CD4-positive, alpha-beta memory T cell (primary cell): Measurements from ENCODE around the gene RCVRN. TPM values are rescaled to one million over a fixed set of nuclear protein-coding genes. Genes with fewer than 3 reads are reported as not detected.

Experiments used
- CTCF ChIA-PET: fragments of 350-600 bp; sonication (Branson Sonifier 250); formaldehyde crosslinking; loops from one replicate; lab custom pipeline; 2021; ENCODE audit warnings: inconsistent platforms; ENCODE audit not compliant: partially characterized antibody; lab: Charles Lee
- POLR2A ChIA-PET: fragments of 350-600 bp; sonication (Branson Sonifier 250); formaldehyde crosslinking; loops from one replicate; lab custom pipeline; 2021; ENCODE audit not compliant: partially characterized antibody; lab: Charles Lee
- DNase-seq, 5 donors: peaks; one replicate each; pipeline versions ENCODE4 v3.0.0 to v3.0.0-alpha.2; 2020 to 2022; ENCODE audit warnings: mixed read lengths in 1 of 5
- H3K27ac ChIP-seq: one replicate; pipeline ENCODE4 v1.7.0; 2013; ENCODE audit warnings: low read depth, low read length
- H3K27me3 ChIP-seq: 2 replicates; pipeline ENCODE4 v1.7.0; 2013; ENCODE audit warnings: mild to moderate bottlenecking, low read length, moderate library complexity; ENCODE audit not compliant: insufficient read depth
- H3K36me3 ChIP-seq: 2 replicates; pipeline ENCODE4 v1.7.0; 2013; ENCODE audit warnings: mild to moderate bottlenecking, low read length, moderate library complexity; ENCODE audit not compliant: insufficient read depth
- H3K4me1 ChIP-seq: 2 replicates; pipeline ENCODE4 v1.7.0; 2013; ENCODE audit warnings: mild to moderate bottlenecking, low read length, moderate library complexity; ENCODE audit not compliant: insufficient read depth
- H3K4me3 ChIP-seq, 2 donors: one replicate each; pipeline ENCODE4 v1.7.0; 2013; ENCODE audit warnings: low read length in 2 of 2, mild to moderate bottlenecking in 1 of 2
- H3K9me3 ChIP-seq, 2 donors: one replicate each; pipeline ENCODE4 v1.7.0; 2013; ENCODE audit warnings: low read length in 2 of 2, control low read depth in 1 of 2; ENCODE audit not compliant: control insufficient read depth in 1 of 2
- H3K27ac Mint-ChIP-seq, 7 donors: one replicate each; pipeline ENCODE4 v1.8.0; 2020 to 2021; ENCODE audit warnings: mixed read lengths in 7 of 7, mild to moderate bottlenecking in 6 of 7, inconsistent platforms in 3 of 7, moderate library complexity in 3 of 7
- H3K27me3 Mint-ChIP-seq, 2 donors: one replicate each; pipeline ENCODE4 v1.8.0; 2020 to 2021; ENCODE audit warnings: mixed read lengths in 2 of 2
- H3K36me3 Mint-ChIP-seq, 2 donors: one replicate each; pipeline ENCODE4 v1.8.0; 2020 to 2021; ENCODE audit warnings: mixed read lengths in 2 of 2, inconsistent platforms in 1 of 2, mild to moderate bottlenecking in 1 of 2
- H3K4me1 Mint-ChIP-seq, 4 donors: one replicate each; pipeline ENCODE4 v1.8.0; 2020 to 2021; ENCODE audit warnings: mixed read lengths in 4 of 4, mild to moderate bottlenecking in 1 of 4
- H3K4me3 Mint-ChIP-seq, 8 donors: one replicate each; pipeline ENCODE4 v1.8.0; 2020 to 2021; ENCODE audit warnings: mixed read lengths in 8 of 8, mild to moderate bottlenecking in 7 of 8, moderate library complexity in 6 of 8, inconsistent platforms in 3 of 8
- H3K9me3 Mint-ChIP-seq, 8 donors: one replicate each; pipeline ENCODE4 v1.8.0; 2020 to 2021; ENCODE audit warnings: mixed read lengths in 8 of 8, mild to moderate bottlenecking in 5 of 8, inconsistent platforms in 3 of 8, moderate library complexity in 1 of 8
- intact Hi-C: fragments of 100-400 bp; cut with micrococcal nuclease; formaldehyde crosslinking; loops from one replicate; pipeline ENCODE4 v1.15.1; 2023
- polyA plus RNA-seq, 2 donors: library from polyadenylated mRNA; unstranded; fragments of 300-500 nt; fragmentation: Illumina TruSeq; gene quantifications; one replicate each; pipeline ENCODE4 v1.2.3, GENCODE V29; 2021
- total RNA-seq, 2 experiments: library from RNA; stranded (reverse); gene quantifications; one replicate each; pipeline ENCODE4 v1.2.3, GENCODE V29; 2021

The RCVRN gene
- total and polyA plus RNA-seq, 4 experiments from 2014 or later = not detected

DNA sequence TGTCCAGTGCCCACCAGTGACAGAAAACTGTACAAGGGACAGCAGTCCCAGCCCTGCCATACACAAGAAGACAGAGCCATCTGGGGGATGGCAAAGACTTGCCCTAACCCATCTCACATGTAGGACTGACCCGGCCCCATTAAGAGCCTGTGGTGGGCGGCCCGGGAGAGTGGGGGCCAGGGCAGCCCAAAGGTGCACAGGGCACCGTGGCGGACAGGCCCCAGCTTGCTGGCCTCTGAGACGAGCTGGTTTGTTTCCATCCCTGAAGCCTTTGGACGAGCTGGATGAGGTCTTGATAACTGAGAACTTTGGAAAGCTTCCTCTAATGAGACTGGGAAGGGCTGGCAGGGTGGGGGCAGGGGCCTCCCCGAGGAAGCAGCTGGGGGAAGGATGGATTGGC lies 11.0 kb upstream of the RCVRN start:
- Histone ChIP-seq H3K27ac (no peak overlapping the region), H3K9me3 (no peaks in the 10 kb centered on the region), H3K4me1 (no peaks in the 10 kb centered on the region), H3K36me3 (no peaks in the 10 kb centered on the region), H3K4me3 (no peak overlapping the region), H3K27me3 (no peaks in the 10 kb centered on the region)
- Mint-ChIP-seq H3K4me3 (no peak overlapping the region), H3K36me3 (no peaks in the 10 kb centered on the region), H3K4me1 (no peaks in the 10 kb centered on the region), H3K27ac (no peak overlapping the region), H3K9me3 (peaks cover 0 to 2% (median 0%) of the 10 kb centered on the region in 8 donors), H3K27me3 (no peaks in the 10 kb centered on the region)
- no peak for DNase-seq
- intact Hi-C loops = no loop called here
- POLR2A ChIA-PET = no interaction called here
- CTCF ChIA-PET = interaction anchor here (1.3 kb wide), 1 partner anchor 8 kb away, joined by 3 read pairs; no protein-coding TSS in a partner anchor

GRCh38 chr17:9913476-9913875 lies 8.4 kb upstream of the RCVRN start:
- Histone ChIP-seq H3K4me3 (no peak overlapping the region), H3K27ac (no peak overlapping the region), H3K27me3 (no peaks in the 10 kb centered on the region), H3K36me3 (no peaks in the 10 kb centered on the region), H3K4me1 (no peaks in the 10 kb centered on the region), H3K9me3 (no peaks in the 10 kb centered on the region)
- Mint-ChIP-seq H3K27me3 (peaks cover 3 to 6% of the 10 kb centered on the region in 2 donors), H3K27ac (no peak overlapping the region), H3K4me3 (no peak overlapping the region), H3K36me3 (no peaks in the 10 kb centered on the region), H3K9me3 (peaks cover 0 to 2% (median 0%) of the 10 kb centered on the region in 8 donors), H3K4me1 (no peaks in the 10 kb centered on the region)
- POLR2A ChIA-PET = no interaction called here
- no peak for DNase-seq
- intact Hi-C loops = no loop called here
- CTCF ChIA-PET = no interaction called here

- CTCF ChIA-PET = no interaction called here
Measured at GRCh38 chr17:9912121-9913099, 7.3 kb upstream of the RCVRN start.

GRCh38 chr17:9911089-9911488 lies 6.0 kb upstream of the RCVRN start:
- Mint-ChIP-seq H3K27me3 (peaks cover 3 to 8% of the 10 kb centered on the region in 2 donors), H3K27ac (no peak overlapping the region), H3K4me1 (no peaks in the 10 kb centered on the region), H3K9me3 (peaks cover 0 to 2% (median 0%) of the 10 kb centered on the region in 8 donors), H3K4me3 (no peak overlapping the region), H3K36me3 (no peaks in the 10 kb centered on the region)
- Histone ChIP-seq H3K4me3 (no peak overlapping the region), H3K36me3 (no peaks in the 10 kb centered on the region), H3K27ac (no peak overlapping the region), H3K27me3 (no peaks in the 10 kb centered on the region), H3K9me3 (no peaks in the 10 kb centered on the region), H3K4me1 (no peaks in the 10 kb centered on the region)
- ChIA-PET CTCF (no interaction called here), POLR2A (no interaction called here)
- intact Hi-C loops = no loop called here
- DNase-seq = no peak

More at GRCh38 chr17:9912121-9913099, 7.3 kb upstream of the RCVRN start:
- intact Hi-C loops = no loop called here
- H3K9me3 Mint-ChIP-seq = peaks cover 0 to 2% (median 0%) of the 10 kb centered on the region in 8 donors
- Histone ChIP-seq H3K27me3 (no peaks in the 10 kb centered on the region), H3K9me3 (no peaks in the 10 kb centered on the region), H3K27ac (no peak overlapping the region), H3K36me3 (no peaks in the 10 kb centered on the region), H3K4me3 (no peak overlapping the region), H3K4me1 (no peaks in the 10 kb centered on the region)
- H3K27me3 Mint-ChIP-seq = peaks cover 3 to 6% of the 10 kb centered on the region in 2 donors
- DNase-seq = no peak
- POLR2A ChIA-PET = no interaction called here
- no peak overlapping the region for H3K4me3 Mint-ChIP-seq
- H3K27ac Mint-ChIP-seq = no peak overlapping the region
- no peaks in the 10 kb centered on the region for H3K36me3 Mint-ChIP-seq
- H3K4me1 Mint-ChIP-seq = no peaks in the 10 kb centered on the region

- Mint-ChIP-seq H3K27me3 (peaks cover 3 to 10% of the 10 kb centered on the region in 2 donors), H3K4me3 (no peak overlapping the region), H3K27ac (no peak overlapping the region), H3K4me1 (no peaks in the 10 kb centered on the region), H3K36me3 (no peaks in the 10 kb centered on the region), H3K9me3 (peaks cover 0 to 3% (median 0%) of the 10 kb centered on the region in 8 donors)
- Histone ChIP-seq H3K4me1 (no peaks in the 10 kb centered on the region), H3K9me3 (no peaks in the 10 kb centered on the region), H3K4me3 (no peak overlapping the region), H3K27me3 (no peaks in the 10 kb centered on the region), H3K36me3 (no peaks in the 10 kb centered on the region), H3K27ac (no peak overlapping the region)
- no peak for DNase-seq
- ChIA-PET CTCF (interaction anchor here (0.7 kb wide), 1 partner anchor 13 kb away, joined by 3 read pairs; no protein-coding TSS in a partner anchor), POLR2A (no interaction called here)
- intact Hi-C loops = no loop called here
Measured at GRCh38 chr17:9908649-9909042, 3.6 kb upstream of the RCVRN start.

- no peaks in the 10 kb centered on the region for H3K36me3 Mint-ChIP-seq
Measured at GRCh38 chr17:9907883-9908648, 3.0 kb upstream of the RCVRN start.

DNA sequence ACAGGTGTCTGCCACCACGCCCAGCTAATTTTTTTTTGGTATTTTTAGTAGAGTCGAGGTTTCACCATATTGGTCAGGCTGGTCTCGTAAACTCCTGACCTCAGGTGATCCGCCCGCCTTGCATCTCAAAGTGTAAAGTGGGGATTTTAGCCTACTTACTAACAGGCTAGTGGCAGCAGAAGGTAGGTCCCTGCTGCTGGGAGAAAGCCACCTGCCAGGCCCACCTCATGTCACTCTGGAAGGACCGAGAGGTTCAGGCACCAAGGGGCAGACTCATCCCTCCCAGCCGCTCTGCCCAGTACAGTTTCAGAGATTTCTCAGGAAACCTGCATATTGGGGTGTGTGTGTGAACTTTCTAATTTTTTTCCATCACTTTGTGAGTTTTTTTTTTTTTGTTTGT lies 2.1 kb upstream of the RCVRN start:
- Mint-ChIP-seq H3K9me3 (peaks cover 0 to 5% (median 0%) of the 10 kb centered on the region in 8 donors), H3K4me1 (no peaks in the 10 kb centered on the region), H3K27ac (no peak overlapping the region), H3K27me3 (peaks cover 3 to 10% of the 10 kb centered on the region in 2 donors), H3K36me3 (no peaks in the 10 kb centered on the region), H3K4me3 (no peak overlapping the region)
- ChIA-PET POLR2A (no interaction called here), CTCF (no interaction called here)
- H3K36me3 ChIP-seq = no peaks in the 10 kb centered on the region
- no peak overlapping the region for H3K4me3 ChIP-seq
- DNase-seq = no peak
- H3K9me3 ChIP-seq = no peaks in the 10 kb centered on the region
- no peak overlapping the region for H3K27ac ChIP-seq
- intact Hi-C loops = no loop called here
- no peaks in the 10 kb centered on the region for H3K4me1 ChIP-seq
- H3K27me3 ChIP-seq = no peaks in the 10 kb centered on the region

More at GRCh38 chr17:9907883-9908648, 3.0 kb upstream of the RCVRN start:
- no peak overlapping the region for H3K4me3 ChIP-seq
- no peaks in the 10 kb centered on the region for H3K36me3 ChIP-seq
- Mint-ChIP-seq H3K27ac (no peak overlapping the region), H3K9me3 (peaks cover 0 to 4% (median 0%) of the 10 kb centered on the region in 8 donors), H3K4me3 (no peak overlapping the region), H3K4me1 (no peaks in the 10 kb centered on the region), H3K27me3 (peaks cover 3 to 10% of the 10 kb centered on the region in 2 donors)
- H3K27ac ChIP-seq = no peak overlapping the region
- POLR2A ChIA-PET = no interaction called here
- no peaks in the 10 kb centered on the region for H3K9me3 ChIP-seq
- no peaks in the 10 kb centered on the region for H3K4me1 ChIP-seq
- no peak for DNase-seq
- CTCF ChIA-PET = interaction anchor here (0.7 kb wide), 1 partner anchor 13 kb away, joined by 3 read pairs; no protein-coding TSS in a partner anchor
- no peaks in the 10 kb centered on the region for H3K27me3 ChIP-seq
- intact Hi-C loops = no loop called here
